ENCODE results near the gene IREB2. TPM values are rescaled to one million over a fixed set of nuclear protein-coding genes. Genes with fewer than 3 reads are reported as not detected.
"Not testable (repeated sequence)": the region's sequence is repeated elsewhere in the genome, so short reads cannot be mapped to it uniquely, and the experiment has no call there.

Gene IREB2
- total RNA-seq, 1 donor from 2014 or later = 76.9 TPM

- not testable (repeated sequence) for DNase-seq
Observed at GRCh38 chr15:78434711-78435110, 3.3 kb upstream of the IREB2 start.

DNA sequence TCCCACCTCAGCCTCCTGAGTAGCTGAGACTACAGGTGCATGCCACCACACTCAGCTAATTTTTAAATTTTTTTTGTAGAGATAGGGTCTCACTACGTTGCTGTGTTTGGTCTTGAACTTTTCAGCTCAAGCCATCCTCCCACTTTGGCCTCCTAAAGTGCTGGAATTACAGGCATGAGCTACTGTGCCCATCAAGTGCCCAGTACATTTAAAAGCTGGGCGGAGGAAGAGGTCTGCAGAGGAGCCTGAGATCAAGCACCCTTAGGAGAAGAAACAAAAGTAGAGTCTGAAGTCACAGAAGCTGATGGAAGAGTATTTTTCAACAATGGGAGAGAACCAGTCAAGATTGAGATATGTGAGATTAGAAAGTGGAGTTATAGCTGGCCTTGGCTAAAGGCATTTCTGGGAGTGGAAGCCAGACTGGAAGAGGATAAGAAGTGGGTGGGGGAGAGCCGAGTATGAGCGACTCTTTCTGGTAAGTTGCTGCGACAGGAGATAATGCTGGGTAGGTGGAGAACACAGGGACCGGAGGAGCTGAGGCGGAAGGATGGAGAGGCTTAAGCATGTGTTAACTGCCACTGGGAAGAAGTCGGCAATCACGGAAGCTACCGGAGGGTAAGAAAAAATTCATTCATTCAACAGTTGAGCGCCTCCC, 782 bp upstream of the IREB2 start:
- DNase-seq = no peak

- DNase-seq = peak; percentile 65
Observed at GRCh38 chr15:78438619-78439285, 736 bp downstream of the IREB2 start.

GRCh38 chr15:78440375-78441373, 2.7 kb downstream of the IREB2 start:
- DNase-seq = no peak

- DNase-seq = no peak
Observed at GRCh38 chr15:78444255-78444654, 6.2 kb downstream of the IREB2 start.

GRCh38 chr15:78445875-78446274, 7.9 kb downstream of the IREB2 start:
- DNase-seq = no peak

GRCh38 chr15:78446551-78446950, 8.5 kb downstream of the IREB2 start:
- no peak for DNase-seq

DNA sequence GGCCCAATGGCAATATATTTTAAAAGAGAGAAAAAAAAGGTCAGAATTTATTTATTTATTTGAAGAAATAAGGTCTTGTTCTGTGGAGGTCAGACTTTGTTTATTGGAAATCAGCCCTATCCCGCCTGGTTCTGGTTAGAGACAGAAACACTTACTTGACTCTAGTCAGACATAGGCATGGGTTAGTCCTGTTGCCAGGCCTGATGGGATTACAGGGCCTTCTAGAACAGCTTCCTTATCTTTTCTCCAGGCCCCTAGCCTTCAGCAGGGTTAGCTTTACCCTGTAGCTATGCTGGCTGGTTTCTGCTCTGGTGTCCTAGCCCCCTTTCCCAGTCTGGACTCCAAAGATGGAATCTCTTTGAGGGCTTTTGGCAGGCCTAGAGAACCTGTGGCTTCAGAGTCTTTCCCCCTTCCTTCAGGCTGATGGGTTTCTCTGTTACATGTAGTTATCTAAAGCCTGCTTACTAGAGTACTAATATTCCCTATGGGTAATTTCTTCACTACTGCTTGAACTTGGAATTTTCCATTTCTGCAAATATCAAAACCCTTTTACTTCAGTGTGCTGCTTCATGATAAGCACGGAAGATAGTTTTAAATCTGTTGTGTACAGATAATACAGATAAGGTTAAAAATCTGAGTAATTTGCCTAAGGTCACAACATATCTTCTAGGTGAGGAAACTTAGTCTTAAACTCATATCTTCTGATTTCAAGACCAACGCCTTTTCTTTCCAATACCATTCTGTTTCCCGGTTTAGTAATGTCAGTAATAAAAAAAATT, 10.6 kb downstream of the IREB2 start:
- DNase-seq = no peak

DNA sequence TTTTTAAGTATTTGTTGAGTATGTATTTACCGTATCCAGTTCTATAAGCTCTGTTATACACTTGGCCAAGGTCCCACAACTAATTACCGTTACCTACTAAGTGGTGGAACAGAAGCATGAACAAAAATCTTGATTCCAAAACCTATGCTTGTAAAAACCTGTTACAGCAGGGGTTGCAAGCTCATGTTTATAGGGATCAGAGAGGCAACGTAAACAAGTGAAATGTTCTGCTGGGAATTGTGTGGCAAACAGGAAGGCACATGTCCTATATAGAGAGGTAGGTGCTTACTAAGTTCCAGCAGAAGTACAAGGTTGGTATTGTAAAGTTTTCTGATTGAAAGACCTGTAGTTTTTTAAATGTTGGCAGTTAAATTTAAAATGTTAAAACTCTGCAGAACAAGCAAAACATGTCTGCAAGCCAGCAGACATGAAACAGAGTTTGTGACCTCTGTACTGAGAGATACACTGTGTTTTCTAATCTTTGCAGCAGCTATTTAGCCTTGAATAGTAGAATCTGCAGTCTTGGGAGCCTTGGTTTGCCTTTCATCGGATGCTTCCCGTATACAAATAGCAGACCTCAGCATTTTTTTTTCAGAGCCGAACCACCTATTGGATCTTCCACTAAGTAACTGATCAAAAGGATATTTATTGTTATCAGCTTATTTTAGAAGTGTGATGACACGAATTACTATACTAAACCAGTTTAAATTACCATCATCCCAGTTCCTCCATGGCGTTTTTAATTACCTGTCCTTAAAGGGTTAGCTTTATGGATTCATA, 11.4 kb downstream of the IREB2 start:
- no peak for DNase-seq

- DNase-seq = no peak
Observed at GRCh38 chr15:78450285-78450858, 12.4 kb downstream of the IREB2 start.

DNA sequence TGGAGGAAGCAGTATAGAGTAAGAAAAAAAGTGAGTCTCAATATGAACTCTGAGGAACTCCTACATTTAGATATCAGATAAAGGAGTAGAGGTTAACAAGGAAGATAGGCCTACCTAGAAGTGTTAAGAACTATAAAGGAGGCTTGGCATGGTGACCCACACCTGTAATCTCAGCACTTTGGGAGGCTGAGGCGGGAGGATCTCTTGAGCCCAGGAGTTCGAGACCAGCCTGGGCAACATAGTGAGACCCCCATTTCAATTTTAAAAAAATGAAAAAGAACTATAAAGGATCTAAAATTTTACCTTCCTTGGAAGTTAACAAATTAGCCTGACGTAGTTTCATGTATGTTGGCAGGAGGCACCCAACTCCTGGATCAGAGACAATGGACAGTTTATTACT, 14.5 kb downstream of the IREB2 start:
- no peak for DNase-seq

DNA sequence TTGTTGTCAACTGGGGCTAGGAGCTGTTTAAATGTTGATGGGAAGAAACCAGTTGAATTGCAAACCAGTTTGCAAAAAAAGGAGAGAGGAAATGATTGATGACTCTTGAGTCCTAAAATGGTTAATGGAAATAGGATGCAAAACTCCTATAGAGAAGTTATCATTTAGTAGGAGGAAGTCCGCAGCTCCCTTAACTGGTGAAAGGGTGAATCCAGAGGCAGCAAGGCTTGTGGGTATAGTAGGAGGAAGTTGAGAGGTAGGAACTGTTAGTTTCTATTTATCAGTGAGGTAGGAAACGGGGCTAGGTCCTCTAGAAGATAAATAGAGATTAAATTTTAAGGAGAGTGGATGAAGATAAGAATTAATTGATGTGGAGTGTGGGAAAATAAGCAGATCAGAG, 15.4 kb downstream of the IREB2 start:
- no peak for DNase-seq

DNA sequence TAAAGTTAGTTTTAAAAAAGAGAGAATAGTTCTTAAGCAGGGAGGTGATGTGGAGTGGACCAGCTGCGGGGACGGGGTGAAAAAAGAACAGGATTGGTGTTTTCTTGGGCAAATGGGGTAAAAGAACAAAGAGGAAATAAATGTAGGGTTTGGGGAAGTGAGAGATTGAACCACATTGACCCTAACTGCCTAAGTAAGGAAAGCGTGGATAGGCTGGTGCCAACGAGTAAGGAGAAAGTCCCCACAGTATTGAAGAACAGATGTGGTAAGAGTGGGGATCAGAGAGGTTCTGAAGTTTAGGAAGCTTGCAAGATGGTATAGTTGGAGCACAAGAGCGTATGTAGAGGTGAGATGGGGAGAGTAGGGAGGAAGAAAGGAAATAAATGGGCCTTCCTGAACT, 17.0 kb downstream of the IREB2 start:
- no peak for DNase-seq

- no peak for DNase-seq
Observed at GRCh38 chr15:78455749-78456148, 17.7 kb downstream of the IREB2 start.

DNA sequence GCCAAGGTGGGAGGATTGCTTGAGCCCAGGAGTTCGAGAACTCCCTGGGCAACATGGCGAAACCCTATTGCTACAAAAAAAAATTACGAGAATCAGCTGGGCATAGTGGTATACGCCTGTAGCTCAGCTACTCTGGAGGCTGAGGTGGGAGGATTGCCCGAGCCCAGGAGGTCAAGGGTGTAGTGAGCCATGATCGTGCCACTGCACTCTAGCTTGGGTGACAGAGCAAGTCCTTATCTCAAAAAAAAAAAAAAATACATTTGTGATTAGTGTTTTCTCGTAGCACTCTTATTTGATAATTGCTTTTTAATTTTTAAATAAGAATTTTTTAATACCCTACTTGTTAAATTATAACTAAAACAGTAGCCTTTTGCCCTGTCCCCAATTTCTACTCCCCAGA, 18.4 kb downstream of the IREB2 start:
- no peak for DNase-seq

DNA sequence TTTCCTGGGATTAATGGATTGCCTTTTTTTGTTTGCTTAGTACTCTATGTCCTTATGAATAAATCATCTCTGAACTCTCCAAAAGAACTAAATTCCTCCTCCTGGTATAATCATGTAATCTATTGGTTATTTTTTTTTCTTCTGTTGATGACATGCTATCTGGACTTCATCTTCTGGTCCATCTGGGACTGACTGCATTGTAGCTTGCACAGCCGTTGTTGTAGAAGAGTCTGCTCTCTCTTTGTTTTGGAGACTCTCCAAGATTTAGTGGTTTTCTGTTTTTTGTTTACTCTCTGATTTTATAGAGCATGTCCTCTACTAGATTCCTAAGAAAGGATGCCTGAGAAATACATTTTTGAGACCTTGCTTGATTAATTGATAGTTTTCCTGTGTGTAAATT, 19.1 kb downstream of the IREB2 start:
- no peak for DNase-seq

- no peak for DNase-seq
Observed at GRCh38 chr15:78460737-78461136, 22.7 kb downstream of the IREB2 start.

DNA sequence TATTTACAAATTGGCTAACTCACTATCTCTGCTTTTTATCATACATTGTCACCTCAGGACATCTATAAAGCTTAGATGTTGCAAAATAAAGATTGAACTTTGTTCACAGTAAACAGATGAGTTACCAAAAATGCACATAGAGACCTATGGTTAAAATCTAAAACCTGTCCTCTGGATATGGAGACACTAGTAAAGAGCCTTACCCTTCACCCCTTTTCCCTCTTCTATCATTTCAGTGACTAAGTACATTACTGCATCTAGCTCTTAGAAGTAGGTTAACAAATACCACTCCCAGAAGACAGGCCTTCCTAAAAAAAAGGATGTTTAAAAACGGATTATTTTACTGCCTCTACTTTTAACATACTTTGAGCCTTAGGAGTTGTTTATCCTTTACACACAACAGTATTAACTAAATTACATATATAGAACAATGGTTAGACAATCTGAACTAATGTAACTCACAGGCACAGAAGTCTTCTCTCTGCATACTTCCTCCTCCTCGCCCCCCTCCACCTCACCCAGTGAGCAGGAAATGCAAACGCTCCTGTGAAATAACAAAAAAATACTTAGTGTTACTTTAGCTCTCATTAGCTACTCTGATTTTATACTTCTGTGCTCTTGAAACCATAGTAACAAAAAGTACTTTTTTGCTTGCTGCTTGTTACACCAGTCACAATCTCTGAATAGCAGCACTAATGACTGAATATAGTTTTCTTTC, 23.3 kb downstream of the IREB2 start:
- no peak for DNase-seq

GRCh38 chr15:78469031-78469430, 31.0 kb downstream of the IREB2 start:
- DNase-seq = no peak

GRCh38 chr15:78477295-78477694, 39.3 kb downstream of the IREB2 start:
- DNase-seq = no peak
